ENCODE data around the gene EIF4EBP2. TPM values are rescaled to one million over a fixed set of nuclear protein-coding genes. Genes with fewer than 3 reads are reported as not detected.

Gene EIF4EBP2
- polyA plus RNA-seq, 1 donor, result 64.1 TPM

DNA sequence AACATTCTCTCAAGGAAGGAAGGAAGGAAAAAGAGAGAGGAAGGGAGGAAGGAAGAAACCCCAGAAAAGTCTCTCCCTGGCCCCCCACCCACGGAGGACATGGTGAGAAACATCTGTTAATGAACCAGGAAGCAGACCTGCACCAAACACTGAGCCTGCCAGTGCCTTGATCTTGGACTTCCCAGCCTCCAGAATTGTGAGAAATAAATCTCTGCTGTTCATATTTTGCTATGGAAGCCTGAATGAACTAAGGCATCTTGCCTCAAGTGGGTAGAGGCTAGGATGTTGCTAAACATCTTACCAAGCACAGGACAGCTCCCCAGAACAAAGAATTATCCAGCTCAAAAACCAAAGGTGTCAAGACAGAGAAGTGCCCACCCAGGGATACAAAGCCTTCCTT, 40.7 kb upstream of the EIF4EBP2 start:
- no peak overlapping the region for H3K27ac ChIP-seq (ENCODE audit: low read length)
- no peaks in the 10 kb centered on the region for H3K27me3 ChIP-seq (ENCODE audit: control insufficient read depth, insufficient read depth, low read length)
- no peak overlapping the region for H3K4me3 ChIP-seq (ENCODE audit: low read length)
- no peaks in the 10 kb centered on the region for H3K36me3 ChIP-seq (ENCODE audit: control insufficient read depth, insufficient read depth, low read length)
- DNase-seq, result no peak
- H3K9me3 ChIP-seq (ENCODE audit: control insufficient read depth, low read depth, low read length), result no peaks in the 10 kb centered on the region
- H3K4me1 ChIP-seq (ENCODE audit: control insufficient read depth, insufficient read depth, low read length), result peaks cover 7% of the 10 kb centered on the region
- WGBS (ENCODE audit: insufficient coverage, low lambda C conversion rate), result no CpG with 5 or more reads among the region's 1 CpG

DNA sequence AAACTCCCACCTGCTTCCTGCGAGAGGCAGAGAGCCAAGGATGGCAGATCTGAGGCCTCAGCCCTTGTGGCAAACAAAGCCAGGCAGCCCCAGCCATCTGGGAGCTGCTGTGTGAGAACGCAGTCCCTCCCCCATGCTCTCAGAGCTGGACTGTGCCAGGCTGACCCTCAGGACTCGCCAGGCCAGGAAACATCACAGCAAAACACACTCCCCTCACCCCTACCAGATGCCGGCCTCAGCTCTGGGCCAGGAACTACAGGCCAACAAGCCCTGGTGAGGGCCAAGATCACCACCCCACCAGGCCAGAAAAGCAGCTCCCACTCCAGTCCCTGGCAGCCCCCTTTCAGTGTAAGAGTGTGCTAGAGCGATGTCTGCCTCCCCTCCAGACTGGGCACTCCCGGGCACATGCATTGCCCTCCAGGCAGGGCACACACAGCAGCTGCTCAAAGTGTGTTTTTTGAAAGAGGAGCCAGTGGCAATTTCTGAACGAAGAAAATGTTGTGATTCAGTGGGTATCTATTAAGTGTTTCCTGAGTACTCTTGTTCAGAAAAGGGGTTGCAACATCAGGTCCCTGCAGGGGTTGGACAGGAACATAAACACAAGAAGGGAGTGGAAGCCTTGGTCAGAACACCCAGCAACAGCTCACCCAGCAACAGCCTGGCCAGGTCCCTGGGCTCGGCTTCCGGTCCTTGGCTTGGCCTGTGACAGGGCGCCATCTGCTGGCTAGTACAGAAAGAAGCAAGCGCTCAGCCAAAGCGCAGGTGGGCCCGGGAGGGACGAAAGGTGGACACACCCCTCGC, 39.8 kb upstream of the EIF4EBP2 start:
- H3K4me1 ChIP-seq (ENCODE audit: control insufficient read depth, insufficient read depth, low read length), result peaks cover 7% of the 10 kb centered on the region
- peak; percentile 81 to 86 for DNase-seq
- no peak overlapping the region for H3K4me3 ChIP-seq (ENCODE audit: low read length)
- WGBS (ENCODE audit: insufficient coverage, low lambda C conversion rate), result 0% methylated on average over 1 of the region's 15 CpGs
- no peaks in the 10 kb centered on the region for H3K27me3 ChIP-seq (ENCODE audit: control insufficient read depth, insufficient read depth, low read length)
- H3K9me3 ChIP-seq (ENCODE audit: control insufficient read depth, low read depth, low read length), result no peaks in the 10 kb centered on the region
- peak overlapping the region; percentile 27 for H3K27ac ChIP-seq (ENCODE audit: low read length)
- no peaks in the 10 kb centered on the region for H3K36me3 ChIP-seq (ENCODE audit: control insufficient read depth, insufficient read depth, low read length)

DNA sequence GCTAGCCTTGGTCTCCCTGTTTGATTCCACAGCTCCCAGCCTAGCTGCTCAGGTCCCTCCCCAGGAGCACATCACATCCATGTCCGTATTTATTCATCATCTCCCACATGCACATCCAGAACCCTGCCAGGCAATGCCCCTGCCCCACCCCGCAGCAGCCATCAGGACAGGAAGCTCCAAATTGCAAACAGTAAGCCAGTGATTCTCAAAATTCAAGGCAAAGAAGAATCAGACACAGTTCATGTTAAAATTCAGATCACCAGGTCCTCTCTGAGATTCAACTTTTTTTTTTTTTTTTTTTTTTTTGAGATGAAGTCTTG, 39.2 kb upstream of the EIF4EBP2 start:
- DNase-seq, result no peak
- Histone ChIP-seq H3K4me1 (ENCODE audit: control insufficient read depth, insufficient read depth, low read length) (peaks cover 7% of the 10 kb centered on the region), H3K9me3 (ENCODE audit: control insufficient read depth, low read depth, low read length) (no peaks in the 10 kb centered on the region), H3K27me3 (ENCODE audit: control insufficient read depth, insufficient read depth, low read length) (no peaks in the 10 kb centered on the region), H3K4me3 (ENCODE audit: low read length) (no peak overlapping the region), H3K36me3 (ENCODE audit: control insufficient read depth, insufficient read depth, low read length) (no peaks in the 10 kb centered on the region), H3K27ac (ENCODE audit: low read length) (no peak overlapping the region)
- WGBS (ENCODE audit: insufficient coverage, low lambda C conversion rate), result no CpG with 5 or more reads among the region's 2 CpGs

DNA sequence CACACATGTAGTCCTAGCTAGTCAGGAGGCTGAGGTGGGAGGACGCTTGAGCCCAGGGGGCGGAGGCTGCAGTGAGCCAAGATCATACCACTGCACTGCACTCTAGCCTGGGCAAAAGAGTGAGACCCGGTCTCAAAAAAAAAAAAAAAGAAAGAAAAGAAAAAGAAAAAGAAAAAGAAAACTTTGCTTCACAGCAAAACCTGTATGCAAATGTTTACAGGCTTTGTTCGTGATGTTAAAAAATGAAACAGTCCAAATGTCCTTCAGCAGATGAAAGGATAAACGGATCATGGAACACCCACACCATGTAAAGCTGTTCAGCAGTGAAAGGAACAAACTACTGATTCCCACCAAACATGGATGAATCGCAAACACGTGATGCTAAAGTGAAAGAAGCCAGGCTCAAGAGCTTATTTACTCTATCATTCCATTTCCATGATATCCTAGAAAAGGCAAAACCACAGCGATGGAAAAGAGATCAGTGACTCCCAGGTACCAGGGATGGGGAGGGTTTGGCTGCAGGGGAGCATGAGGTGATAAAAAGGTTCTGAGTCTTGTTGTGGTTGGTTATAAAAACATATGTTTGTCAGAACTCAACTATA, 36.6 kb upstream of the EIF4EBP2 start:
- H3K4me3 ChIP-seq (ENCODE audit: low read length), result no peak overlapping the region
- peaks cover 2% of the 10 kb centered on the region for H3K36me3 ChIP-seq (ENCODE audit: control insufficient read depth, insufficient read depth, low read length)
- peak overlapping the region; percentile 23 for H3K27ac ChIP-seq (ENCODE audit: low read length)
- no peaks in the 10 kb centered on the region for H3K27me3 ChIP-seq (ENCODE audit: control insufficient read depth, insufficient read depth, low read length)
- 96% methylated on average over 3 of the region's 8 CpGs for WGBS (ENCODE audit: insufficient coverage, low lambda C conversion rate)
- DNase-seq, result no peak
- no peaks in the 10 kb centered on the region for H3K9me3 ChIP-seq (ENCODE audit: control insufficient read depth, low read depth, low read length)
- peaks cover 7% of the 10 kb centered on the region for H3K4me1 ChIP-seq (ENCODE audit: control insufficient read depth, insufficient read depth, low read length)

DNA sequence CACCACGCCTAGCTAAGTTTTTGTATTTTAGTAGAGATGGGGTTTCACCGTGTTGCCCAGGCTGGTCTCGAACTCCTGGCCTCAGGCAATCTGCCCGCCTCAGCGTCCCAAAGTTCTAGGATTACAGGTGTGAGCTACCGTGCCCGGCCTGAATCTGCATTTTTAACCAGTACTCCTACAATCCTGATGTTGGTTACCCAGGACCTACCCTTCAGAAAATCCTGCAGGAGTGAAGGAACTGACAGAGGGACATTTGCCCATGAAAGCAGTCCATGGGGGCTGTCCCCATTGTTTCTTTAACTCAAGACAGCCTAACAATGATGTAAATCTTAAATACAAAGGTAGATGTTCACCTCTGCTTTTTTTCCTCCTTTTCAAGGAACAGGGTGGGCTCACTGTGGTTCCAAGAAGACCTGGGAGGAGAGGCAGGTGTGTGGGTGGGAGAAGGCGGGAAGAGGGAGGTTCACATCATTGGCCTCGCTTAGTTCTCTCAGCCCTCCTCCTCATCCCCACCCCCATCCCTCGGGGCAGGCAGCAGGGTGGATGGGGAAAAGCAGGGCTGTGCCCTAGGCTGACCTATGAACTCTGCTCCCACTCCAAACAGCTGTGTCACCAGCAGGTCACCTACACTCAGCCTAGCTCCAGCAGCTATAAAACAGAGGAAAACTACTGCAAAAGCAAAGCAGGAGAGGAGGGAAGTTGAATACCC, 35.0 kb upstream of the EIF4EBP2 start:
- Histone ChIP-seq H3K4me1 (ENCODE audit: control insufficient read depth, insufficient read depth, low read length) (peaks cover 7% of the 10 kb centered on the region), H3K27ac (ENCODE audit: low read length) (no peak overlapping the region), H3K4me3 (ENCODE audit: low read length) (no peak overlapping the region), H3K9me3 (ENCODE audit: control insufficient read depth, low read depth, low read length) (no peaks in the 10 kb centered on the region), H3K27me3 (ENCODE audit: control insufficient read depth, insufficient read depth, low read length) (no peaks in the 10 kb centered on the region), H3K36me3 (ENCODE audit: control insufficient read depth, insufficient read depth, low read length) (peaks cover 2% of the 10 kb centered on the region)
- WGBS (ENCODE audit: insufficient coverage, low lambda C conversion rate), result no CpG with 5 or more reads among the region's 10 CpGs
- DNase-seq, result no peak

DNA sequence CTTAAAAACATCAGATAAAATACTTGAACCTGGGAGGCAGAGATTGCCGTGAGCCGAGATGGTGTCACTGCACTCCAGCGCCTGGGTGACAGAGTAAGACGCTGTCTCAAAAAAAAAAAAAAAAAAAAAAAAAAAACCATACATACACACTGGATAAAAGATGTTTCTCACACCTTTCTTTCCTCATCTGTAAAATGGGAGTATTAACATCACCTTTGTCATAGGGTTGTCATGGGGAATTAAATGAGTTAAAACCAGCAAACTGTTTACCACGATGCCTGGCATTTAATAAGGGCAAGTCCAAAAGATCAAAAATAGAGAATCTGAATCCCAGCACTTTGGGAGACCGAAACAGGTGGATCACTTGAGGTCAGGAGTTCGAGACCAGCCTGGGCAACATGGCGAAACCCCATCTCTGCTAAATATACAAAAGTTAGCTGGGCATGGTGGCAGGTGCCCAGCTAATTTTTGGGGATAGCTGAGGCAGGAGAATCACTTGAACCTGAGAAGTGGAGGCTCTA, 34.4 kb upstream of the EIF4EBP2 start:
- DNase-seq, result no peak
- Histone ChIP-seq H3K36me3 (ENCODE audit: control insufficient read depth, insufficient read depth, low read length) (peaks cover 2% of the 10 kb centered on the region), H3K27ac (ENCODE audit: low read length) (no peak overlapping the region), H3K9me3 (ENCODE audit: control insufficient read depth, low read depth, low read length) (no peaks in the 10 kb centered on the region), H3K4me1 (ENCODE audit: control insufficient read depth, insufficient read depth, low read length) (peaks cover 2% of the 10 kb centered on the region), H3K27me3 (ENCODE audit: control insufficient read depth, insufficient read depth, low read length) (no peaks in the 10 kb centered on the region), H3K4me3 (ENCODE audit: low read length) (no peak overlapping the region)
- WGBS (ENCODE audit: insufficient coverage, low lambda C conversion rate), result no CpG with 5 or more reads among the region's 8 CpGs

DNA sequence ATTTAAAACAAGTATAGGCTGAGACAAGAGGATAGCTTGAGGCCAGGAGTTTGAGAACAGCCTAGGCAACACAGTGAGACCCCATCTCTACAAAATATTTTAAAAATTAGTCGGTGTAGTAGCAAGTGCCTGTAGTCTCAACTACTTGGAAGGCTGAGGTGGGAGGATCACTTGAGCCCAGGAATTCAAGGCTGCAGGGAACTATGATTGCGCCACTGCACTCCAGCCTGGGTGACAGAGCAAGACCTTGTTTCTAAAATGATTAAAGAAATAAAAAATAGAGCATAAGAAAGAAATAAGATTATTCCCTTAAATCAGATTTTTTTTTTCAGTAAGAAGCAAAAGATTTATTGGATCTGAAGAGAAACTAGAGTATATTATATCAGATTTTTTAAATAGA, 33.2 kb upstream of the EIF4EBP2 start:
- Histone ChIP-seq H3K36me3 (ENCODE audit: control insufficient read depth, insufficient read depth, low read length) (peaks cover 4% of the 10 kb centered on the region), H3K27ac (ENCODE audit: low read length) (no peak overlapping the region), H3K9me3 (ENCODE audit: control insufficient read depth, low read depth, low read length) (no peaks in the 10 kb centered on the region), H3K4me3 (ENCODE audit: low read length) (no peak overlapping the region), H3K4me1 (ENCODE audit: control insufficient read depth, insufficient read depth, low read length) (no peaks in the 10 kb centered on the region), H3K27me3 (ENCODE audit: control insufficient read depth, insufficient read depth, low read length) (no peaks in the 10 kb centered on the region)
- WGBS (ENCODE audit: insufficient coverage, low lambda C conversion rate), result no CpG with 5 or more reads among the region's 2 CpGs
- no peak for DNase-seq

DNA sequence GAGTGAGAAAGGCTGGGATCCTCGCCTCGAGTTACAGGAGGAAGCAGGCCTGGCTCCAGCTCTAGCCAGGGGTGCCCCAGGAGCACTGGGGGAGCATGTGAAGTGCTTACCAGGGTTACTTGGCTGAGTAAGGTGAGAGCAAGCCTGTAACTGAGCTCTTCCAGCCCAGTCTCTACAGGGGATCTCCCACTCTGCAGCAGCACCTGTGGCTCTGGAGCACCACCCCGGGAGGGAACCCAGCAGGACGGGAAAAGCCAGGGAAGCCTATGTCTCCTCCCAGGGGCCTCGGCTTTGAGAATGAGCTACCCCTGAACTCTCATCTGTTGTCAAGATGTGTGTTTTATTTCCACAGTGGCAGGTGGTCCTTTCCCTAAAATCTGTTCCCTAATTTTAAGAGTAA, 32.1 kb upstream of the EIF4EBP2 start:
- no peak for DNase-seq
- no peaks in the 10 kb centered on the region for H3K4me1 ChIP-seq (ENCODE audit: control insufficient read depth, insufficient read depth, low read length)
- WGBS (ENCODE audit: insufficient coverage, low lambda C conversion rate), result no CpG with 5 or more reads among the region's 5 CpGs

DNA sequence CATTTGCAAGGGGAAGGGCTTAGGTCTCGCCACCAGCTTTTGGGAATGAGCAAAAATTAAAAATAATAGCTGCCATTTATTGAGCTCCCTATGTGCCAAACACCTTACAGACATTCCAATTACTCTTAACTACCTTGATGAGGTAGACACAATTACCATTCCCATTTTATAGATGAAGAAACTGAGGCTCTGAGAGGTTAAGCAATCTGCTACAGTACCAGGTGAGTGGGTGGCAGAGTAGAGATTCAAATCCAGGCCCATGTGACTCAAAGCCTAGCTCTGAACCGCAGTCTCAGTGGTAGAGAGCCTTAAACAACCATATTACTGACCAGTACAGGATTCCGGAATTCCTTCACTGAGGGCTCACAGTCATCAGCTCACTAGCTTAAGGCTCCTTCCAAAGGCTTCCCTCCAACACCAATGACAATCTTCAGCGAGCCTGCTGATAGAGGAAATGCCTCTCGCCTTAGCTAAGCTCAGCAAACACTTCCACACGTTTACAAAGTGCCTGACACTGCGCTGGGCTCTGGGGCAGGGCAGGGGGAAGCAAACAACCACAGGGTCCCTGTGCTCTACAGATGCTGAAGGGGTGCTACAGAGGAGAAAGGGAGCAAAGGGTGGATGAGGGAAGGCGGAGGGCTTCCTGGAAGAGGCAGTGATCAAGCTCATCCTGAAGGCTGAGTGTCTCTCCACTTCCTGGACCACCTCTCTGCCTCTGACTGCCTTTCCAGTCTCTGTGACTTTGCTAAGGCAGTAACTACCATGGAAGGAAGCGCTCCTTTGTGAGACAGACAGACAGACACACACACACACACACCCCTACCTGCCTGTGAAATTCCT, 28.9 kb upstream of the EIF4EBP2 start:
- peaks cover 4% of the 10 kb centered on the region for H3K36me3 ChIP-seq (ENCODE audit: control insufficient read depth, insufficient read depth, low read length)
- peaks cover 4% of the 10 kb centered on the region for H3K4me1 ChIP-seq (ENCODE audit: control insufficient read depth, insufficient read depth, low read length)
- H3K9me3 ChIP-seq (ENCODE audit: control insufficient read depth, low read depth, low read length), result no peaks in the 10 kb centered on the region
- H3K4me3 ChIP-seq (ENCODE audit: low read length), result no peak overlapping the region
- DNase-seq, result no peak
- no CpG with 5 or more reads among the region's 9 CpGs for WGBS (ENCODE audit: insufficient coverage, low lambda C conversion rate)
- no peak overlapping the region for H3K27ac ChIP-seq (ENCODE audit: low read length)
- H3K27me3 ChIP-seq (ENCODE audit: control insufficient read depth, insufficient read depth, low read length), result no peaks in the 10 kb centered on the region

More for the DNA sequence above, 32.1 kb upstream of the EIF4EBP2 start:
- no peak overlapping the region for H3K4me3 ChIP-seq (ENCODE audit: low read length)
- no peaks in the 10 kb centered on the region for H3K9me3 ChIP-seq (ENCODE audit: control insufficient read depth, low read depth, low read length)
- H3K27me3 ChIP-seq (ENCODE audit: control insufficient read depth, insufficient read depth, low read length), result no peaks in the 10 kb centered on the region
- H3K27ac ChIP-seq (ENCODE audit: low read length), result no peak overlapping the region
- H3K36me3 ChIP-seq (ENCODE audit: control insufficient read depth, insufficient read depth, low read length), result peaks cover 4% of the 10 kb centered on the region

Data from large intestine (tissue), 3 donors.